Putamen (tissue), 1 donor: Measurements from ENCODE around the gene HAUS2.
"Not testable (repeated sequence)": the region's sequence is repeated elsewhere in the genome, so short reads cannot be mapped to it uniquely, and the experiment has no call there.

Experiments used
- DNase-seq: peaks from one replicate; pipeline ENCODE4 v3.0.0-alpha.2; 2016; ENCODE audit warnings: low spot score

Gene HAUS2

DNA sequence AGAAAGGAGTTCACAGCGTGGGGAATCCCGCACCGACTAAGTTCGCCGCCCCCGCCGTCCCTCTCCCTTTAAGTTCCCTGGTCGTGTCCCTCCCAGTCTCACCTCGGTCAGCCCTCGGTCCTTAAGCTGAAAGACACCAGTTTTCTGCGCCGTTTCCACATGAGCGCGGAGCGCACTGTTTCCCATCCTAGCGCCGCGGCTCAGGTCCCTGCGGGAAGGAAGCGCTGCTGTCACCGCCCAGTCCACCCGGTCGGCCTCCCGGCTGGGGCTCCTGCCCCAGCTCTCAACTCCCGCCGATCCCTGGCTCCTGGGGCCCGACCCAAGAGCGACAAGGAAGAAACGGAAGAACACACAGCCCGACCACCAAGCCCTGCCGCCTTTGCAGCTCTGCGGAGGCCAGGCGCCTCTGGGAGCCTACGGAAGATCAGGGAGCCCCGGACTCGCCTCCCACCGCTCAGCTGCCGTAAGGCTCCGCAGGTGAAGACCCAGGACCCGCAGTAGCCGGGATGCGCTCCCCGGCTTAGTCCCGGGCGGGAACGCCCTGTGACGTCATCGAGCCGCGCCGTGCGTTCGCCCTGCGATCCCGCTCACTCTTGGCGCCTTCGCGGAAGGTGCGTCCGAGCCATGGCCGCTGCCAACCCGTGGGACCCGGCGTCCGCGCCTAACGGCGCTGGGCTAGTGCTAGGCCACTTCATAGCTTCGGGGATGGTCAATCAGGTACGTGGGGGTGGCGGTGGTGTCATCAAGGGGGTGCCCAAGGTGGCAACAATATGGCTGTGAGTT is at the start of gene HAUS2, which contains the start of gene LRRC57:
TSS of gene HAUS2 (plus strand) at position 590 of the 783 bp plus-strand sequence. CDS start at position 625, 35 bp downstream.
TSS of gene LRRC57 (minus strand) at position 545 of the 783 bp plus-strand sequence. CDS start at position 186, 359 bp downstream.
- peak; percentile 80 for DNase-seq

DNA sequence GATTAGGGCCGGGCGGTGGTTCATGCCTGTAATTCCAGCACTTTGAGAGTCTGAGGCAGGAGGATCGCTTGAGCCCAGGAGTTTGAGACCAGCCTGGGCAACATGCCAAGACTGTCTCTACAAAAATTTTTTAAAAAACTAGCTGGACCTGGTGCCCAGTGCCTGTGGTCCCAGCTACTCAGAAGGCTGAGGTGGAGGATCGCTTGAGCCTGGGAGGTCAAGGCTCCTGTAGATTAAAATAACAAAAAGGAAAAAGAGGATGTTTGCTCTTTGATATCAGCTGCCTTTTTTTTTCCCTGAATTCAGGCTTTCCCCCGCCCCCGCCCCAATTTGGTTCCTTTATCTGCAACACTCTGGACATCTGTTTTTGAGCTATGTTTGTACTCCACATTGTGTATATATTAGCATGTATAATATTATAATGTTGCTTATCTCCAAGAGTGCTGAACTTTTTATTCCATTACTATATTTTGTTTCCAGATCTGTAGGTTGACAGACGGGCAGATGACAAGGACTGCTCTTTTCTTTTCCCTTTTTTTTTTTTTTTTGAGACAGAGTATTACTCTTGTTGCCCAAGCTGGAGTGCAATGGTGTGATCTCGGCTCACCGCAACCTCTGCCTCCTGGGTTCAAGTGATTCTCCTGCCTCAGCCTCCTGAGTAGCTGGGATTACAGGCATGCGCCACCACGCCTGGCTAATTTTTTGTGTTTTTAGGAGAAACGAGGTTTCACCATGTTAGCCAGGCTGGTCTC is 48.6 kb upstream of the HAUS2 start:
- no peak for DNase-seq

DNA sequence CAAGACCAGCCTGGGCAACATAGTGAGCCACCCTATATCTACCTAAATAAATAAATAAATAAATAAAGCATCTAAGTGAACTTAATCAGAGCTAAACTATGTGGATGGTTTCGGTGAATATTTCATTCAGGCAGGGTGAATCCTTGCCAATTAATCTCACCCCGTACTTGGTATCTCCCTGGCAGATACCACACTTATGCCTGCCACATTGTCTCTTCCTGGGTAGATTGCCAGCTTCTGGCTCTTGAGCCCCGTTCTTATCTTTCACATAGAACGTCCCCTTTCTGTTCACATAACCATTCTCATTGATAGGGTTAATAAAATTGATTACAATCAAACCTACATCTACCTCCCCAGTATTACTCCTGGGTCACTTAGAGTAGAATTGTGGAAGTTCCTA is 46.2 kb upstream of the HAUS2 start:
- no peak for DNase-seq

DNA sequence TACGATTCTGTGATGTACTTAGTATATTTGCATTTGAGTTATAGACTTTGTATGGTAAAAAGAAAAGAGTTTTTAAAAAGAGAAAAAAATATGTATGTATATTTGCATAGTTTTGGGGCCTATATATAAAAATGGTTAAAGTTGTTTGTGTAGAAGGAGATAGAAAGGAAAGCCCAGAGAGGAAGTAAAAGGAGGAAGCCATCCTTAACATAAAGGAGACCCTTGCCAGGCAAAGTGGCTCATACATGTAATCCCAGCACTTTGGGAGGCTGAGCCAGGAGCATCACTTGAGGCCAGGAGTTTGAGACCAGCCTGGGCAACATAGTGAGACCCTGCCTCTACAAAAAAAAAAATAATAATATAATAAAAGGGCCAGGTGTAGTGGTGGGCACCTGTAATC is 44.8 kb upstream of the HAUS2 start:
- no peak for DNase-seq

DNA sequence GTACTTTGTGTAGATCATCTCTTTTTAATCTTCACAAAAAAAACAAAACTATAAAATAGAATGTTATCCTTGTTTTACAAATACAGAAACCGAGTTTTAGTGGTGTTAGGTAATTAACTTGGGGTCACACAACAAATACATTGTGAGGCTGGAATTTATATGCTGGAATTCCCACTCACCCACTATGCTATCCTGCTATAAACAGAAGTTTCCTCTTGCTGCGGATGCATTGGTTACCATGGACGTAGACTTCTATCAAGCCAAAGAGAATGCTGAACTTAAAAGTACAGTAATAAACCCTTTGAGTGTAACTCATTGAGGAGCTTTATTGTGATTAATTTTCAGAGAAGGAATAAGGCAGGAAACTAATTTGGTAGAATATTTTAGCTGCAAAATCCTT is 44.0 kb upstream of the HAUS2 start:
- no peak for DNase-seq

DNA sequence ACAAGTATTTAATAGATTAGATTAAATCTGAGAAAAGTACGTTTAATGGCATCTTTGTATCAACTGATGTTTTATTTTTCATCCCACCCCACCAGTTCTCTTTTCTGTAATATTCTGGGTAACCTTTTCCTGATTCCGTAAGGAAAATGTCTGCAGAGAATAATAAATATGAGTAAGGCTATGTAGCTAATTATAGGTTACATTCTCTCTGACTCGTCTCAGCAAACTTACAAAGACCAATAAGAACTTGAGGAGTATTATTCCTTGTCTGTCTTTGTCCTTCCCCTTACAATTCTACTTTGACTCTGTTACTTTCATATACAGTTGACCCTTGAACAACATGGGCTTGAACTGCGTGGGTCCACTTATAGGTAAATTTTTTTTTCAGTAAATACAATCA is 41.1 kb upstream of the HAUS2 start:
- no peak for DNase-seq

DNA sequence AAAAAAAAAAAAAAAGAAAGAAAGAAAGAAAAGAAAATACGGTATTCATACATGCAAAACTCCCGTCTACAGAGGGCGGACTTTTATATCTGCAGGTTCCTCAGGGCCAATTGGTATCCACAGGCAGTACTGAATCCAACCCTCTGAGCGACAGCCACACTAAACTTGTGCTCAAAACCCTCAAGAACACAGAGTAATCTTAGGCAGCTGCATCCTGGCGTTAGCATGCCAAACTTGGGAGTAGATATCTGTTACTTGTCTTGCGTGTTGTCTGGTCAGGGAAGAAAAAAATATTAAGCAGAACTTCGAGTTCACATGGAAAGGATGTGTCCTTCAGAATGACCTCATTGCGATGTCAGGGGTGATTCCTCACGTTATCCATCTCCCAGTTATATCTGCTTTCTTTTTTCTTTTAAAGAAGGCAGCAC is 40.4 kb upstream of the HAUS2 start:
- no peak for DNase-seq

DNA sequence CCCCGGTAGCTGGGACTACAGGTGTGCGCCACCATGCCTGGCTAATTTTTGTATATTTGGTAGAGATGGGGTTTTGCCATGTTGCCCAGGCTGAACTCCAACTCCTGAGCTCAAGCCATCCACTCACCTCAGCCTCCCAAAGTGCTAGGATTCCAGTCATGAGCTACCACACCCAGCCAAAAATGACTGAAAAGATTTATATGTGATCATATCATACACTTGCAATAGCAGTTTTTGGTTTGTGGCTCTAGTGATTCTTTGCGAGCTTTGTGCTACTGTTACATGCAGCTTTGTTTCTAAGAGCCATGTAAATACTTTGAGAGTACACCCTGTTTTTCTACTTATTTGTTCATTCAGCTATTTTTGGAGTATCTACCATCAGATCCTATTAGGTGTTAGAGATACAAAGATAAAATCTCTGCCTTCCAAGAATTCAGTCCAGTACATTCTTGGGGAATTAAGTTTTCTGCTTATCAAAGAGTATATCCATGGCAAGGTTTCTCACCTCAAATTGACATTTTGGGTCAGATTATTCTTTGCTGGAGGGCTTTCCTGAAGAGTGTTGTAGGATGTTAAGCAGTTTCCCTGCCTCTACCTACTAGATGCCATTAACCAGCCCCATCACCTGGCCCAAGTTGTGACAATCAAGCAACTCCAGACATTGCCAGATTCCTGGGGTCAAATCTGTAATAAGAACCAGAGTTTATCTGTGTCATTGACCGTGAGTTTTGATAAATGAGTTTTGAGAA is 38.2 kb upstream of the HAUS2 start:
- DNase-seq: no peak

DNA sequence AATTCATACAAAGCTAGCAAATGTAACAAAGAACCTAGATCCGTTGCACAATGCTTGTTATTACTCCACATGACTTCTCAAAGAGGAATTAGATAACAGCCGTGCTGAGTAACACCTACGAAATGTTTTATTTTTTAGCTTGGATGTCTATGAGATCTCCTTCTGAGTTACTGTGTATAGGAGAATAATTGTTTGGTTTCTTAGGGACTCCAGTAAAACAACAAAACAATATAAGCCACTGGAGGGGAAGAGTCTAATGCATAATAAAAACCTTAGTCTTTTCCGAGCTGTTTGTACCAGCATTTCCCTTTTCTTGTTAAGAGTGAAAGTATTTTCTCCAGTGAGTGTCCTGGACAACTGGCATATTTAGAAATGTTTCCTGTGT is 37.6 kb upstream of the HAUS2 start:
- no peak for DNase-seq

DNA sequence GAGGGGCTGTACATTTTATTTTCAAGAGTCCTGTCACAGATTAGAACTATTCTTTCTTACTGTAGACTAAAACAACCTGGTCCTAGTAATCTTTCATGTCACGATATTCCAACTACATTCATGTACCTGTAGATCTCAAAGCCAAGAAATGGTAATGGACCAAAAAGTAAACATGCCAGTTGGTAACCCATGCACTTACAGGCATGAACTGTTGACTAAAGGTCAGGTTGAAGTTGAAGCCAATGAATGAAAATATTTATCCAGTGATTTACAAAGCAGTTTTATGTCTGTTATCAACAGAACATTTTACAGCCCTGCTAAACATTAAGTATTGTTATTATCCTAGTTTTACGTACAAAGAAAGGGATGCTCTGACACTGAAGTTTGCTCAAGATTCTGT is 25.3 kb upstream of the HAUS2 start:
- no peak for DNase-seq

DNA sequence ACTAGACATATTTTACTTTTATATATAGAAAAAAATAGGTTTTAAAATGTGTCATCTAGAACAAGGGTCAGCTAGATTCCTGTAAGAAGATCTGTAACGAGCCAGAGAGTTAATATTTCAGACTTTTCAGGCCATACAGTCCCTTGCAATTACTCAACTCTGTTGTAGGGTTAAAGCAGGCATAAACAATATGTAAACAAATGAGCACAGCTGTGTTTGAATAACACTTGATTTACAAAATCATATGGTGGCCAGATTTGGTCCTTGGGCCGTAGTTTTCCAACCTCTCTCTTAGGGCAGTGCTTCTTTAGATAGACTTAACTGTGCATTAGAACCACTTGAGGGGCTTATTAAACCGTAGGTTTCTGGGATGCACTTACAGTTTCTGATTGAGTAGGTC is 19.7 kb upstream of the HAUS2 start:
- no peak for DNase-seq

DNA sequence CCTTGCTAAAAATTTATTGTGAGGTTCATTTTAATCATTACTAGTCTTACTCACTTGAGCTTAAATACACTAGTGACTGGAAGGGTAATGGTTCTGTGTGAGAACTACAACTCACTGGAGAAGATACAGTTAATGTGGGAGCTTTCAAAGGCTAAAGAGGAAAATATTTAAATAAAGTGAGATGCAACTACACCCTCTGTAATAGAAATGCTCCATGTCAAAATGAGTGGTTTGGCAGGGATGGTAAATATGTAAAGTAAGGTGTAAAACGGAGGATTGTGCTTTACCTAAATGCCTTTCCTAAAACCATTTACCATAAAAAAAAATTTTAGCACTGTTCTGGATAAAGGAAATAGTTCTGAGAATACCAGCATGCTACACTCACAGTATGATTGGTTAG is 15.4 kb upstream of the HAUS2 start:
- DNase-seq: no peak

DNA sequence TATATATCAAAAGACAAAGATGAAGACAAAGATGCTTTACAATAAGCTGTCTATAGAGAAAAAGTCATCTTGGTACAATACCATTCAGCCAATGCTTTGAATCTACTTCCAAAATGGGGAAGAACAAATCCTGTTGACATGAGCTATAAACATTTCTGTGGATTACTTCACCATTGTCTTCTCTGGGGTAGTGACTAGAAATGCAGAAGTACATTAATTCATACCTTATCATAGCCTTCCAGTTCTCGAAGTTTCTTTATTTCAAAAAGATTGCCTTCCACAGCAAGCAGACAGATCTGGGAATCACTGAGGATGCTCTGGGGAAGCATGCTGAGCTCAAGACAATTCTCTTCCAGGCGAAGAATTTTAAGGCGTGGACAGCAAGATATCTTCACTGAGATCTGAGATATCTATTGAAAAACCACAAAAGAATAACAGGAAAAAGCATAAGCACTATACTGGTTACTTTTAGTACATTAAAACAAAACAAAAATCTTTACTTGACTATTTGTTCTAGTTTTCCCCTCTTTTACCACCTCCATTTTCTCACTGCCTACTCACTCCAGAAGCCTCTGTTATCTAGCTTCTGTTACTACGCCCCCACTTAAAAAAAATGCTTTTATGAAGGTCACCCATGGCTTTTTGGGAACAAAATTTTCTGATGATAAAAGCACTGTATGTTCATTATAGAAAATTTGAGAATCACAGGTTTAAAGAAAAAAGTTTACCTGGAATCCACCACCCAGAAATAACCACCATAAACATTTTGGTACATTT is 3.6 kb upstream of the HAUS2 start:
- no peak for DNase-seq

DNA sequence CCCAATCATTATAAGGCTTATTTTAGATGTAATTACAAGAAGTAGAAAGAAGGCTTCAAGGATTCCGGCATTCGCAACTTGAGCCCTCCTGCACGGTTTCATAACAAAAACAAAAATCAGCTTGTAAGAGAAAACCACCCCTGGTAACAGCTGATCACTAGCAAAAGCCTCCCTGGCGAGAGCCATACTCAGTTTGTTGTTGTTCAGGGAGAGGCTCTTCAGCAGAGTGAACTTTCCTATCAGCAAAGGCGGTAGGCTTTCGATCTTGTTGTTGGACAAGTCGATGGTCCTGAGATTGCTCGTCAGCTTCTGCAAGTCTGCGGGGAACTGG is 755 bp upstream of the HAUS2 start:
- no peak for DNase-seq

DNA sequence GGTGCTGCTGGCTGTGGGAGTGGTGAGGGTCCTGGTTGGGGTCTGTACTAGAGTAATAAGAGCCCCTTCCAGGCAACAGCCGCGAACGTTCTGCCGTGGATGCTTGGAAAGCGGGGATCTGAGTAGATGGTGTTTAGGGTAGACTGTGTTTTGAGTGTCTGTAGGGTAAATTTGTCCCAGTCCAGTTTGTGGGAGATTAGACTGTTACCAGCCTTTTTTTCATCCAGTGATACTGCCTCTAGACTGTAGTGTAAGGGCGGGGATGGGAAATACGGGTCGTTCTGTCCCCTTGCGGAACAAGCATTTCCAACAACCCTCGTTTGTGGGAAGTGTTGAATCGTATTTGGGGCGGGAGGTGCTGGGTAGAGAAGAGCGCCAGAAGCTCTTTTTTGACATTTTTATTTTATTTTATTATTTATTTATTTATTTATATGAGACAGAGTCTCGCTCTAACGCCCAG is 424 bp downstream of the HAUS2 start:
- peak; percentile 25 for DNase-seq

DNA sequence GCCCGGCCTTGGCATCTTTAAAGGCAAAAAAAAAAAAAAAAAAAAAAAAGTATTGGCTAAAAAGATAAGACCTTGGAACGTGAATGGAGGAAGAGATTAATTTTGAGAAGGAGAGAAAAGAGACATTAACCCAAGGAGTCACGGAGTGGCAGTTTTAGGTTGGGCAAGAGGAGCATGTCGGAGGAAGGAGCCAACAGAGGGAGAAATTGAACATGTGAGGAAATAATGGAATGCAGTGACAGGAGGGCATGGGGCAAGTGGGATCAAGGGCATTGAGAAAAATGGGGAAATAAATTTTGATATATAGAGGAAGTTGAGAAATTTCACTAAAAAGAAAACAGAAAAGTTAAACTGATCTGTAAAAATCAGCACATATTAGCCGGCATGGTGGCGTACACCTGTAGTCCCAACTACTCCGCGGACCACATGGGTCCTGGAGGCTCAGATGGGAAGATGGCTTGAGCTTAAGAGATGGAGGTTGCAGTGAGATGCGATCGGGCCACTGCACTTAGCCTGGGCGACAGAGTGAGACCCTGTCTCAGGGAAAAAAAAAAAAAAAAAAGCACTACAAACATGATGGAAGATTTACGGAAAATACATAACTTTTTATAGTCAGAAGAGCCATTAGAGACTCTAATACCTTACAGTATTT is 1.2 kb downstream of the HAUS2 start:
- no peak for DNase-seq

DNA sequence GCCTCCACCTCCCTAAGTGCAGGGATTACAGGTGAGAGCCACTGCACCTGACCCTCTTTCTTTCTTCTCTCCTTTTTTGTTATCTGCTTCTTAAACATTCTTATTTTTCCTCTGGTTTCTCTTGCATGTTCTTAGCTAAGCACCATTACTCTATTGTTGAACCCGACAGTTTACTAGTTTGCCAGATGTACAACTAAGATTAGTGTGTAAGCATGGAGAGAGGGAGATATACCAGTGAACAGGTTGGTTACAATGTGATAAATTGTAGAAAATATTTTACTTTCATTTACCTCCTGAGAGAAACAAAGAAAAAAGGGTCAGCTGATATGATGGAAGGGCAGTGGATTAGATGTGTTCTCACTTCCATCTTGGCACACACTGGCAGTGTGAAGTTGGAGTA is 4.9 kb downstream of the HAUS2 start:
- DNase-seq: no peak

DNA sequence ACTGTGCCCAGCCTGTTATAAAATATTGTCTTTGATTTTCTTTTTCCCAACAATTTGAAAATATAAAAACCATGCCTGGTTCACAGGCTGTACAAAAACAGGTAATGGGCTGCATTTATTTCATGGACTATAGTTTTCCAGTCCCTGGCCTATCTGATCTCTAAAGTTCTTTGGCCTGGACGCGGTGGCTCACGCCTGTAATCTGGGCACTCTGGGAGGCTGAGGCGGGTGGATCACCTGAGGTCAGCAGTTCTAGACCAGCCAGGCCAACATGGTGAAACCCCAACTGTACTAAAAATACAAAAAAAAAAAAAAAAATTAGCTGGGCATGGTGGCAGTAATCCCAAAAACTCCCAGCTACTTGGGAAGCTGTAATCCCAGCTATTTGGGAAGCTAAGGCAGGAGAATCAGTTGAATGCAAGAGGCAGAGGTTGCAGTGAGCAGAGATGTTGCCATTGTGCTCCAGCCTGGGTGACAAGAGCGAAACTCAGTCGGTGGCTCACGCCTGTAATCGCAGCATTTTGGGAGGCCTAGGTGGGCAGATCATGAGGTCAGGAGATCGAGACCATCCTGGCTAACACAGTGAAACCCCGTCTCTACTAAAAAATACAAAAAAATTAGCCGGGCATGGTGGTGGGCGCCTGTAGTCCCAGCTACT is 8.0 kb downstream of the HAUS2 start:
- not testable (repeated sequence) for DNase-seq

DNA sequence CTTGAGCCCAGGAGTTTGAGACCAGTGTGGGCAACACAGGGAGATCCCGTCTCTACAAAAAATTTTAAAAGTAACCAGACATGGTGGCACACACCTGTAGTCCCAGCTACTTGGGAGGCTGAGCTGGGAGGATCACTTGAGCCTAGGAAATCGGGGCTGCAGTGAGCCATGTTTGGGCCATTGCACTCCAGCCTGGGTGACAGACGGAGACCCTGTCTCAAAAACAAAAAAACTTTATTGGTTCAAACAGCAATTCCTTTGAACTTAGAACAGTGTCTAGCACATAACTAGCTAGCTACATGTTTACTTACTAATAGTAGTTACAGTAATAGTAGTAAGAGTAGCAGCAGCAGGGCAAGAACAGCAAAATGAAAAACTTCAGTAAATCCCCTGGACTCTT is 10.1 kb downstream of the HAUS2 start:
- no peak for DNase-seq

DNA sequence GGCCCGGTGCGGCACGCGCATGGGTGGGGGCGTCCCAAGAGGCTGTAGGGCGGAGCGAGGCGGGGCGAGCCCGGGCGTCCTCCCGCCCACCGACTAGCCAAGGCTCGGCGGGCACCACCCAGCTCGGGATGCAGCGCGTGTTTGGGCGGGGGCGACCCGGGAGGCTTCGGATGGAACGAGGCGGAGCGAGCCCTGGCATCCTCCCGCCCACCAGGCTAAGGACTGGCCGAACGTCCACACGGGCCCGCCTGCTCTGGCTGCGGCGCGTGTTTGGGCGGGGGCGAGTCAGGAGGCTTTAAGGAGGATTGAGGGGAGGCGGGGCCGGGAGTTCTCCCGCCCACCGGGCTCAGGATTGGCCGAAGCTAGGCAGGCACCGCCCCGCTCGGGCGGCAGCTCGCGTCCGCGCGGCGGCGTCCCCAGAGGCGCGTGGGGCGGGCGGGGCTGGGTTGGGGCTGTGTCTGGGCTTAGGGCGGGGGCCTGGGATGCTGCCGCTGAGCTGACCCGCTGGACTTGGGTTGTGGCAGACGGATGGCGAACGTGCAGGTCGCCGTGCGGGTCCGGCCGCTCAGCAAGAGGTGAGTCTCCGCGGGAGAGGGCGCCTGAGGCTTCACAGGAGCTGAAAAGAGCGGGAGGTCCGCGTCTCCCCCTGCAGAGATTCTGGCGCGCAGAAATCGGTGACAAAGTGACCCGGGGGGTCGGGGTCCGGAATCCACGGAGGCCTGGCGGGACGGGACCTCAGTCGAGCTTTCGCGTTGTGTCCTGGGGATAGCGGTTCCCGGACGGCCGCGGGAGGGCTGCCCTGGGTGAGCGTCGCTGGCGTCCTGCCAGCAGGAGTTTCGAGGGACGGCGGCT is 26.8 kb downstream of the HAUS2 start, which contains the start of gene STARD9:
TSS of gene STARD9 (plus strand) at position 419 of the 852 bp plus-strand sequence. CDS start at position 529, 110 bp downstream.
- peak; percentile 99 for DNase-seq
